ENCODE results near the gene FAM83D.

DNA sequence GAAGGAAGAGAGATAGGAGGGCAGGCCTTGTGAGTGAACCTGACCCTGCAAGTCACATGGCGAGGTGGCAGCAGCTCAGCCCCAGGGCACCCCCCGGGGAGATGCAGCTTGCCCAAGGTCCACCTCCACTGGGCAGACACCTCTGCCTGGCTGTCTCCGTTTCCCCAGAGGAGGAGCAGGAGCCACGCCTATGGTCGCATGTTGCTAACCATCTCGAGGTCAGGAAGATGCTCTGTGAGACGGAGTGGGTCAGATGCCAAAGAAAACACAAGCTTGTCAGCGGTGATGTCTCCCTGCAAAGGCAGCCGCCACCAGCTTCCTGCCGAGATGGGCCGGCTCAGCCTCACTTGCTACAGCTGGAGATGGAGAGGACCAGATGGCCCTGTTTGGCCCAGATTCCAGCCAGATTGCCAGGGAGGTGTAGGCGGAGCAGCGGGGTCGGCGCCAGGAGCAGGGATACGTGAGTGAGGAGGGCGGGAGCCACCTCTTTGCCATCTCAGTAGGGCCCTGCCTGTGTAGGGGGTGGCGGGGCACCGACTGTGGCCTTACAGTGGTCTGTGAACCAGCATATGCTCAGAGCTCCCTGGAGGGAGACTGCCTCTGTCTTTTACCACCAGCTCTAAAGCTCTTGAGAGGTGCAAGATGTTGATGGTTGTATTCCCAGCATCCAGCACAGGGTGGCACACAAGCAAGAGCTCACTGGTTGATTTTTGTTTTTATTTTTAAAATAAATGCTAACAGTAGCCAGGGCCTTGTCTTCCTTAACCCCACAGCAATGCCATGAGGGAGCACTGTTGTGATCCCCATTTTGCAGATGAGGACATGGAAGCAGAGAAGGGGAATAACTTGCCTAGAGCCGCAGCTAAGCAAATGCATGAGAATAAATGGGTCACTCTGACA, 42.9 kb upstream of the FAM83D start:
- TF ChIP-seq, protein P1, sequence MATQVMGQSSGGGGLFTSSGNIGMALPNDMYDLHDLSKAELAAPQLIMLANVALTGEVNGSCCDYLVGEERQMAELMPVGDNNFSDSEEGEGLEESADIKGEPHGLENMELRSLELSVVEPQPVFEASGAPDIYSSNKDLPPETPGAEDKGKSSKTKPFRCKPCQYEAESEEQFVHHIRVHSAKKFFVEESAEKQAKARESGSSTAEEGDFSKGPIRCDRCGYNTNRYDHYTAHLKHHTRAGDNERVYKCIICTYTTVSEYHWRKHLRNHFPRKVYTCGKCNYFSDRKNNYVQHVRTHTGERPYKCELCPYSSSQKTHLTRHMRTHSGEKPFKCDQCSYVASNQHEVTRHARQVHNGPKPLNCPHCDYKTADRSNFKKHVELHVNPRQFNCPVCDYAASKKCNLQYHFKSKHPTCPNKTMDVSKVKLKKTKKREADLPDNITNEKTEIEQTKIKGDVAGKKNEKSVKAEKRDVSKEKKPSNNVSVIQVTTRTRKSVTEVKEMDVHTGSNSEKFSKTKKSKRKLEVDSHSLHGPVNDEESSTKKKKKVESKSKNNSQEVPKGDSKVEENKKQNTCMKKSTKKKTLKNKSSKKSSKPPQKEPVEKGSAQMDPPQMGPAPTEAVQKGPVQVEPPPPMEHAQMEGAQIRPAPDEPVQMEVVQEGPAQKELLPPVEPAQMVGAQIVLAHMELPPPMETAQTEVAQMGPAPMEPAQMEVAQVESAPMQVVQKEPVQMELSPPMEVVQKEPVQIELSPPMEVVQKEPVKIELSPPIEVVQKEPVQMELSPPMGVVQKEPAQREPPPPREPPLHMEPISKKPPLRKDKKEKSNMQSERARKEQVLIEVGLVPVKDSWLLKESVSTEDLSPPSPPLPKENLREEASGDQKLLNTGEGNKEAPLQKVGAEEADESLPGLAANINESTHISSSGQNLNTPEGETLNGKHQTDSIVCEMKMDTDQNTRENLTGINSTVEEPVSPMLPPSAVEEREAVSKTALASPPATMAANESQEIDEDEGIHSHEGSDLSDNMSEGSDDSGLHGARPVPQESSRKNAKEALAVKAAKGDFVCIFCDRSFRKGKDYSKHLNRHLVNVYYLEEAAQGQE (IDR thresholded peaks at IDR 0.05; ENCODE audit: low read depth) = no peak
- TF ChIP-seq TAF1 (IDR thresholded peaks at IDR 0.05; ENCODE audit: low read depth) (no peak), EP300 (IDR thresholded peaks at IDR 0.05; ENCODE audit: borderline replicate concordance) (no peak), RAD21 (IDR thresholded peaks at IDR 0.05; ENCODE audit: low read depth) (no peak), CREB1 (IDR thresholded peaks at IDR 0.05; ENCODE audit: low read depth) (no peak), FOXM1 (IDR thresholded peaks at IDR 0.05; ENCODE audit: borderline replicate concordance, low read depth) (no peak), YY1 (IDR thresholded peaks at IDR 0.05; ENCODE audit: low read depth) (no peak), TCF12 (IDR thresholded peaks at IDR 0.05; ENCODE audit: low read depth) (no peak)
- TF ChIP-seq, protein P2, sequence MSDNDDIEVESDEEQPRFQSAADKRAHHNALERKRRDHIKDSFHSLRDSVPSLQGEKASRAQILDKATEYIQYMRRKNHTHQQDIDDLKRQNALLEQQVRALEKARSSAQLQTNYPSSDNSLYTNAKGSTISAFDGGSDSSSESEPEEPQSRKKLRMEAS (IDR thresholded peaks at IDR 0.05) = 0 out of 2 replicates have a peak, but pooled peaks have one; percentile 19
- TF ChIP-seq, protein P3, sequence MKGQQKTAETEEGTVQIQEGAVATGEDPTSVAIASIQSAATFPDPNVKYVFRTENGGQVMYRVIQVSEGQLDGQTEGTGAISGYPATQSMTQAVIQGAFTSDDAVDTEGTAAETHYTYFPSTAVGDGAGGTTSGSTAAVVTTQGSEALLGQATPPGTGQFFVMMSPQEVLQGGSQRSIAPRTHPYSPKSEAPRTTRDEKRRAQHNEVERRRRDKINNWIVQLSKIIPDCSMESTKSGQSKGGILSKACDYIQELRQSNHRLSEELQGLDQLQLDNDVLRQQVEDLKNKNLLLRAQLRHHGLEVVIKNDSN (IDR thresholded peaks at IDR 0.05) = no peak

Measured in Ishikawa (cell line).